PC-9 (cell line): ENCODE results near the gene CBLB. TPM values are rescaled to one million over a fixed set of nuclear protein-coding genes. Genes with fewer than 3 reads are reported as not detected.
A peak's percentile ranks its signal among the peaks of the same experiment; 100 is the strongest.

Source experiments
- BruUV-seq: library from RNA; stranded (reverse); fragments of 400-500 nt; replicated peaks from 2 replicates; lab custom pipeline; 2021; lab: Mats Ljungman, UMichigan
- CTCF ChIA-PET: fragments of 300-600 bp; sonication (Branson Sonifier 250); formaldehyde crosslinking; loops from one replicate; lab custom pipeline; 2022; ENCODE audit warnings: antibody characterized with exemption; lab: Charles Lee
- POLR2A ChIA-PET: fragments of 300-600 bp; sonication (Branson Sonifier 250); formaldehyde crosslinking; loops from one replicate; lab custom pipeline; 2022; ENCODE audit warnings: antibody characterized with exemption; ENCODE audit not compliant: unreplicated experiment; lab: Charles Lee
- DNase-seq, 2 experiments: peaks; one replicate each; pipeline versions ENCODE4 v3.0.0 to v3.0.0-alpha.2; 2015 to 2022; ENCODE audit warnings: mixed read lengths in 1 of 2
- H2AFZ ChIP-seq: fragments of 200-600 bp; sonication (generic); 2 replicates; pipeline ENCODE4 v1.8.1; 2017; ENCODE audit warnings: antibody characterized with exemption
- H3F3A ChIP-seq: fragments of 200-600 bp; sonication (generic); 2 replicates; pipeline ENCODE4 v1.8.1; 2017; ENCODE audit warnings: antibody characterized with exemption, mild to moderate bottlenecking, low read depth; ENCODE audit not compliant: insufficient read depth
- H3K27ac ChIP-seq: fragments of 200-600 bp; sonication (generic); 2 replicates; pipeline ENCODE4 v1.6.1; 2016; ENCODE audit warnings: mixed run types
- H3K27me3 ChIP-seq: fragments of 200-600 bp; sonication (generic); 2 replicates; pipeline ENCODE4 v1.6.1; 2016; ENCODE audit warnings: low read depth, mixed run types; ENCODE audit not compliant: insufficient read depth
- H3K36me3 ChIP-seq: fragments of 200-600 bp; sonication (generic); 2 replicates; pipeline ENCODE4 v1.6.1; 2016; ENCODE audit warnings: low read depth, mixed run types
- H3K4me1 ChIP-seq: fragments of 200-600 bp; sonication (generic); replicated peaks from 2 replicates; pipeline ENCODE4 v1.6.1; 2016; ENCODE audit warnings: mixed run types; ENCODE audit not compliant: insufficient read depth
- H3K4me2 ChIP-seq: fragments of 200-600 bp; sonication (generic); 2 replicates; pipeline ENCODE4 v1.6.1; 2017; ENCODE audit warnings: mixed run types
- H3K4me3 ChIP-seq: fragments of 200-600 bp; sonication (generic); 2 replicates; pipeline ENCODE4 v1.6.1; 2016; ENCODE audit warnings: mixed run types
- H3K79me2 ChIP-seq: fragments of 200-600 bp; sonication (generic); 2 replicates; pipeline ENCODE4 v1.6.1; 2017; ENCODE audit warnings: low read depth, mixed run types
- H3K9me2 ChIP-seq: fragments of 200-600 bp; sonication (generic); 2 replicates; pipeline ENCODE4 v1.8.1; 2017; ENCODE audit warnings: mild to moderate bottlenecking; ENCODE audit not compliant: insufficient read depth
- H3K9me3 ChIP-seq: fragments of 200-600 bp; sonication (generic); 2 replicates; pipeline ENCODE4 v1.8.1; 2016; ENCODE audit warnings: low read depth; ENCODE audit not compliant: insufficient read depth
- H4K20me1 ChIP-seq: fragments of 200-600 bp; sonication (generic); 2 replicates; pipeline ENCODE4 v1.8.1; 2017; ENCODE audit not compliant: insufficient read depth
- EZH2 ChIP-seq: fragments of 200-600 bp; sonication (generic); IDR thresholded peaks from 2 replicates; pipeline ENCODE4 v1.8.0; 2017; ENCODE audit warnings: antibody characterized with exemption, low read depth
- intact Hi-C: fragments of 100-400 bp; cut with micrococcal nuclease; formaldehyde crosslinking; loops from one replicate; pipeline ENCODE4 v1.10.0; 2022; ENCODE audit not compliant: unreplicated experiment
- total RNA-seq: library from RNA; stranded (reverse); gene quantifications from 2 replicates; pipeline ENCODE4 v1.2.3, GENCODE V29; 2021
- TF ChIP-seq, protein P1 (sequence below): fragments of 200-600 bp; sonication (generic); conservative IDR thresholded peaks from 2 replicates; pipeline ENCODE4 v1.6.1; 2017; ENCODE audit warnings: mixed run types, antibody characterized with exemption, mild to moderate bottlenecking, moderate library complexity

The CBLB gene
- total RNA-seq, 1 experiment from 2014 or later, result 44.0 TPM

DNA sequence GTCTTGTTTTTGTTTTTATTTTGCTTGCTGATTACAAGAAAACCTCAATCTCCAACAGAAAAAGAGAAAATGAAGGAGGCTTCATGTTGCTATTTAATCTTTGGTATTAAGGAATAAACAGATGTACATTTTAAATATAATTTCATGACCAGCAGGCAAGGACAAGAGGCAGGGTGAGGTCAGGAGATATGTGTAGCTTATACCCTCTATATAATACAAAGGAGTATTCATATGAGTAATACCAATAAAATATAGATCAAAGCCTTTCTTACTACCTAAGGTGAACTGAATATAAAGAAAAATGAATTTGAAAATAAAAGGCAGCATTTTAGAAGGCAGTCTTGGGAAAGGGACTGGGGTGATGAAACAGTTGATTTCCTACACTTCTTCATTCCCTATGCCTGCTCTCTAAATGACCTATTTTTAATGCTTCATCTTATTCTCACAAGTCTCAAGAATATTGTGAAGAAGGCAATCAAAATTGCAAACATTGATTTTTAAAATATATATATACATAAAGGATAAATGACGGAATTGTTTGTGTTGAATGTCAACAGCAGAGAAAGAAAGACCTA, 8.6 kb upstream of the CBLB start:
- Histone ChIP-seq H3K9me2 (0 out of 2 replicates have a peak, but pooled peaks cover 7% of the 10 kb centered on the region), H3K4me2 (no peak overlapping the region), H3K27me3 (no peaks in the 10 kb centered on the region), H3K4me1 (0 out of 2 replicates have a peak, but pooled peaks cover 3% of the 10 kb centered on the region), H3F3A (no peaks in the 10 kb centered on the region), H2AFZ (no peak overlapping the region), H3K27ac (no peak overlapping the region), H3K4me3 (no peak overlapping the region), H3K9me3 (no peaks in the 10 kb centered on the region), H4K20me1 (no peaks in the 10 kb centered on the region), H3K79me2 (no peaks in the 10 kb centered on the region), H3K36me3 (no peaks in the 10 kb centered on the region)
- no peak for DNase-seq
- POLR2A ChIA-PET, result no interaction called here
- intact Hi-C loops, result no loop called here
- CTCF ChIA-PET, result no interaction called here
- TF ChIP-seq, protein P1, sequence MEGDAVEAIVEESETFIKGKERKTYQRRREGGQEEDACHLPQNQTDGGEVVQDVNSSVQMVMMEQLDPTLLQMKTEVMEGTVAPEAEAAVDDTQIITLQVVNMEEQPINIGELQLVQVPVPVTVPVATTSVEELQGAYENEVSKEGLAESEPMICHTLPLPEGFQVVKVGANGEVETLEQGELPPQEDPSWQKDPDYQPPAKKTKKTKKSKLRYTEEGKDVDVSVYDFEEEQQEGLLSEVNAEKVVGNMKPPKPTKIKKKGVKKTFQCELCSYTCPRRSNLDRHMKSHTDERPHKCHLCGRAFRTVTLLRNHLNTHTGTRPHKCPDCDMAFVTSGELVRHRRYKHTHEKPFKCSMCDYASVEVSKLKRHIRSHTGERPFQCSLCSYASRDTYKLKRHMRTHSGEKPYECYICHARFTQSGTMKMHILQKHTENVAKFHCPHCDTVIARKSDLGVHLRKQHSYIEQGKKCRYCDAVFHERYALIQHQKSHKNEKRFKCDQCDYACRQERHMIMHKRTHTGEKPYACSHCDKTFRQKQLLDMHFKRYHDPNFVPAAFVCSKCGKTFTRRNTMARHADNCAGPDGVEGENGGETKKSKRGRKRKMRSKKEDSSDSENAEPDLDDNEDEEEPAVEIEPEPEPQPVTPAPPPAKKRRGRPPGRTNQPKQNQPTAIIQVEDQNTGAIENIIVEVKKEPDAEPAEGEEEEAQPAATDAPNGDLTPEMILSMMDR, result no peak
- no peak for TF ChIP-seq EZH2
- no TSS peak for BruUV-seq

DNA sequence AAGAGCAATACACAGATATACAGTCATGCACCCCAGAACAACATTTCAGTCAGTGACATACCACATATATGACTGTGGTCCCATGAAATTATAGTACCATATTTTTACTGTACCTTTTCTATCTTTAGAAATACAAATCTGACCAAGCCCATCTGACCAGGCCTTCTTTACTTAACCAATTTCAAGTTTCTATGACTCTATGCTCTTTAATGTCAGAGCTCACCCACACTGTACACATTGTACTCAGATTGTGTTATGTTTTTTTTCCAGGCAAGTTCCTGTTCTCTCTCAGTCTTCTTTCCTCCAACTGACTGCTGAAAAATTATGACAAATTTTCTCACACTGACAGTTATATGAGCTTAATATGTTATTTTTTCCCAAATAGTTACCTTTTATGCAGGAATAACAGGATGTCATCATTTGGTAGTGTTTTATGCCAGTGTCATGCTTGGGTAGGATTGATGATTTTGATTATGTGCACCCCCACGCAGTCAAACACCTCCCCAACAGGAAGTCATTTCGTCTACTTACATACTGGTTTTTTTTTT, 8.0 kb upstream of the CBLB start:
- TF ChIP-seq, protein P1, result no peak
- TF ChIP-seq EZH2, result no peak
- Histone ChIP-seq H2AFZ (no peak overlapping the region; the same call in 1 of the 2 replicates), H3F3A (no peaks in the 10 kb centered on the region), H3K79me2 (no peaks in the 10 kb centered on the region), H3K36me3 (no peaks in the 10 kb centered on the region), H3K9me3 (no peaks in the 10 kb centered on the region), H3K4me3 (no peak overlapping the region), H4K20me1 (no peaks in the 10 kb centered on the region), H3K4me2 (no peak overlapping the region), H3K4me1 (no peaks in the 10 kb centered on the region), H3K27me3 (no peaks in the 10 kb centered on the region), H3K9me2 (0 out of 2 replicates have a peak, but pooled peaks cover 7% of the 10 kb centered on the region), H3K27ac (no peak overlapping the region)
- no peak for DNase-seq
- intact Hi-C loops, result no loop called here
- ChIA-PET CTCF (no interaction called here), POLR2A (no interaction called here)
- no TSS peak for BruUV-seq

DNA sequence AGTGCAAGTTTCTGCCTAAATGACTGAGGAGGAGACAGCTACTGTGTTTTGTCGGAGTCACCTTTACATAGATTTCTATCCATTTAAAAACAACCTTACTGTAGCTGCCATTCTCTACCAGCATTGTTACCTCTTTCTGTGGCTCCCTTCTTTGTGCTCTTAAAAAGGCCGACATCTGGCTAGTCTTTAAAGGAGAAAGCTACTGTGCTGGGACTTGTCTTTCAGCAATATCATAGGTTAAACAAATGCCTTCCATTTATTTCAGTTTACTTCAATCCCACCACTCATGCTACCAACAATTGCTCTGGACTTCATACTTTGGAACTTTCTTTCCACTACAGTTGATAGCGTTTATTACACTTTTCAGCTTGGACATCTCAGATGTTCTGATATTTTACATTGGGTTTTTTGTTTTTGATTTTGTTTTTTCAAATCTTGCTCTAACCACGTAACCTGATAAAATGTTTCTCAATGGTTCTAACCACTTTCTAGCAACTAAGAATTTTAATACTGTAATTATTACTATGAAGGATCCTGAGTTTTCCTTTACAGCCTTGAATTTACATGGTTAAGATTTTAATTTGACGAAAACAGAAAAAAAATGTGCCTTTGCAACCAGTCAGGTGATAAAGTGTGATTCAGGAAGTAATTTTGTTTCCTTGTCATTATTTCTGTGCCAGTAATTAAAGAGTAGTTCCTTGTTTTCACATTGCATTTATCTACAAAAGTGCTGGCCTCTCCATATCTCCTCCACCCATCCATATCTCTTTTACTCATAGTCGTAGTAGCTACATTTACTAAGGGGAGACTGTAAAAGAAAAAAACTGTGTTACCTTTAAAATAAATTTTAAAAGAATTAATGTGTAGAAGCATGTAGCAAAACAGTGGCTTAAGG, 1.3 kb upstream of the CBLB start:
- CTCF ChIA-PET, result no interaction called here
- POLR2A ChIA-PET, result interaction anchor here (0.6 kb wide), 2 partner anchors 21 to 290 kb away, joined by 5 to 6 read pairs; no protein-coding TSS in a partner anchor
- H3K4me2 ChIP-seq, result peak overlapping the region; percentile 86

More for the DNA sequence above, 1.3 kb upstream of the CBLB start:
- H3K36me3 ChIP-seq, result no peaks in the 10 kb centered on the region; the same call in 1 of the 2 replicates
- no peaks in the 10 kb centered on the region for H3K9me2 ChIP-seq
- peak overlapping the region; percentile 69 for H3K4me3 ChIP-seq
- H3K9me3 ChIP-seq, result no peaks in the 10 kb centered on the region
- TF ChIP-seq, protein P1, result no peak
- no peak for TF ChIP-seq EZH2
- DNase-seq, result no peak
- BruUV-seq, result no TSS peak
- H3K4me1 ChIP-seq, result peaks cover 36% of the 10 kb centered on the region
- intact Hi-C loops, result loop anchor here (2.0 to 5.0 kb wide), 7 partner anchors 63 to 737 kb away; partner anchors contain the start of gene ALCAM
- H2AFZ ChIP-seq, result peak overlapping the region; percentile 98
- no peaks in the 10 kb centered on the region for H4K20me1 ChIP-seq
- no peaks in the 10 kb centered on the region for H3K27me3 ChIP-seq
- peak overlapping the region; percentile 64 for H3K27ac ChIP-seq
- H3K79me2 ChIP-seq, result peaks cover 11% of the 10 kb centered on the region; the same call in 1 of the 2 replicates
- H3F3A ChIP-seq, result peaks cover 7% of the 10 kb centered on the region
